Trophoblast cell (in vitro differentiated cells and primary cell): ENCODE results near the gene CAMK1D.
"Not testable (repeated sequence)": the region's sequence is repeated elsewhere in the genome, so short reads cannot be mapped to it uniquely, and the experiment has no call there.

Source experiments
- DNase-seq, 2 donors: peaks; one replicate each; pipeline ENCODE4 v3.0.0-alpha.2; 2016
- H2AFZ ChIP-seq: 2 replicates; pipeline ENCODE4 v1.6.1; 2013; ENCODE audit warnings: low read length, moderate library complexity, mild to moderate bottlenecking; ENCODE audit not compliant: insufficient read depth, poor library complexity
- H2AK5ac ChIP-seq: 2 replicates; pipeline ENCODE4 v1.6.1; 2013; ENCODE audit warnings: mild to moderate bottlenecking, low read length
- H2BK120ac ChIP-seq: 2 replicates; pipeline ENCODE4 v1.6.1; 2013; ENCODE audit warnings: low read length, mild to moderate bottlenecking, moderate library complexity; ENCODE audit not compliant: insufficient read depth, poor library complexity
- H2BK12ac ChIP-seq: 2 replicates; pipeline ENCODE4 v1.6.1; 2013; ENCODE audit warnings: mild to moderate bottlenecking, low read length, moderate library complexity
- H2BK5ac ChIP-seq: 2 replicates; pipeline ENCODE4 v1.6.1; 2013; ENCODE audit warnings: low read length, low read depth, moderate library complexity, mild to moderate bottlenecking; ENCODE audit not compliant: poor library complexity
- H3K14ac ChIP-seq: 2 replicates; pipeline ENCODE4 v1.6.1; 2013; ENCODE audit warnings: mild to moderate bottlenecking, low read length
- H3K18ac ChIP-seq: 2 replicates; pipeline ENCODE4 v1.6.1; 2013; ENCODE audit warnings: mild to moderate bottlenecking, low read length
- H3K23ac ChIP-seq: 2 replicates; pipeline ENCODE4 v1.6.1; 2013; ENCODE audit warnings: low read length
- H3K27ac ChIP-seq: 2 replicates; pipeline ENCODE4 v1.5.1; 2013; ENCODE audit warnings: low read depth, mild to moderate bottlenecking, inconsistent platforms, low read length, moderate library complexity
- H3K27me3 ChIP-seq: 2 replicates; pipeline ENCODE4 v1.6.1; 2013; ENCODE audit warnings: inconsistent platforms, mild to moderate bottlenecking, low read length, moderate library complexity; ENCODE audit not compliant: insufficient read depth
- H3K36me3 ChIP-seq, 2 experiments: 1 replicate in 1 of 2; 2 replicates in 1 of 2; pipeline ENCODE4 v1.6.1; 2013; ENCODE audit warnings: low read length in 2 of 2, mild to moderate bottlenecking in 2 of 2, moderate library complexity in 1 of 2; ENCODE audit not compliant: insufficient read depth in 2 of 2, control insufficient read depth in 1 of 2
- H3K4ac ChIP-seq: 2 replicates; pipeline ENCODE4 v1.6.1; 2013; ENCODE audit warnings: low read depth, mild to moderate bottlenecking, low read length, moderate library complexity
- H3K4me1 ChIP-seq, 2 experiments: 1 replicate in 1 of 2; 2 replicates in 1 of 2; pipeline ENCODE4 v1.6.1; 2013; ENCODE audit warnings: low read length in 2 of 2, mild to moderate bottlenecking in 2 of 2, moderate library complexity in 1 of 2; ENCODE audit not compliant: insufficient read depth in 2 of 2, control insufficient read depth in 1 of 2
- H3K4me2 ChIP-seq: 2 replicates; pipeline ENCODE4 v1.6.1; 2013; ENCODE audit warnings: inconsistent platforms, mild to moderate bottlenecking, low read length, moderate library complexity
- H3K4me3 ChIP-seq: 2 replicates; pipeline ENCODE4 v1.5.1; 2013; ENCODE audit warnings: mild to moderate bottlenecking, low read depth, low read length, inconsistent platforms
- H3K79me1 ChIP-seq: one replicate; pipeline ENCODE4 v1.6.1; 2013; ENCODE audit warnings: low read length
- H3K79me2 ChIP-seq: 2 replicates; pipeline ENCODE4 v1.6.1; 2013; ENCODE audit warnings: low read length, mild to moderate bottlenecking; ENCODE audit not compliant: control insufficient read depth, insufficient read depth, poor library complexity
- H3K9ac ChIP-seq: 2 replicates; pipeline ENCODE4 v1.6.1; 2013; ENCODE audit warnings: mild to moderate bottlenecking, low read length
- H3K9me3 ChIP-seq: 2 replicates; pipeline ENCODE4 v1.6.1; 2013; ENCODE audit warnings: low read depth, mild to moderate bottlenecking, control low read depth, inconsistent platforms, low read length; ENCODE audit not compliant: insufficient read depth
- H4K12ac ChIP-seq: 2 replicates; pipeline ENCODE4 v1.6.1; 2013; ENCODE audit warnings: low read depth, mild to moderate bottlenecking, low read length, moderate library complexity
- H4K8ac ChIP-seq: 2 replicates; pipeline ENCODE4 v1.6.1; 2013; ENCODE audit warnings: low read depth, mild to moderate bottlenecking, low read length, moderate library complexity
- H4K91ac ChIP-seq: one replicate; pipeline ENCODE4 v1.6.1; 2013; ENCODE audit warnings: low read depth, mild to moderate bottlenecking, low read length, moderate library complexity
- WGBS: extraction: QIAGEN DNeasy Blood & Tissue Kit; methylation state at CpG from one replicate; pipeline ENCODE4 v1.1.7; 2013; ENCODE audit warnings: missing lambda C conversion rate; ENCODE audit not compliant: insufficient read length, insufficient coverage; ENCODE audit errors: extremely low coverage; 5-methylcytosine and 5-hydroxymethylcytosine counted together

CAMK1D gene

GRCh38 chr10:12360461-12360860 is 11.1 kb downstream of the CAMK1D start:
- H3K27me3 ChIP-seq, result no peaks in the 10 kb centered on the region
- no peak overlapping the region for H3K27ac ChIP-seq
- no peak overlapping the region for H3K4me3 ChIP-seq
- no peak overlapping the region for H3K14ac ChIP-seq
- WGBS, result no CpG with 5 or more reads among the region's 5 CpGs
- no peak overlapping the region for H2BK120ac ChIP-seq
- H4K12ac ChIP-seq, result no peak overlapping the region
- H2BK5ac ChIP-seq, result no peak overlapping the region
- H3K4me1 ChIP-seq, result no peaks in the 10 kb centered on the region
- H3K18ac ChIP-seq, result no peak overlapping the region
- no peak overlapping the region for H3K4ac ChIP-seq
- H2BK12ac ChIP-seq, result no peak overlapping the region
- no peak for DNase-seq
- no peaks in the 10 kb centered on the region for H3K79me1 ChIP-seq
- H3K36me3 ChIP-seq, result no peaks in the 10 kb centered on the region
- no peak overlapping the region for H4K8ac ChIP-seq
- H3K79me2 ChIP-seq, result no peaks in the 10 kb centered on the region
- H3K4me2 ChIP-seq, result no peak overlapping the region
- H2AK5ac ChIP-seq, result no peak overlapping the region
- H3K9me3 ChIP-seq, result no peaks in the 10 kb centered on the region
- no peak overlapping the region for H3K9ac ChIP-seq
- H2AFZ ChIP-seq, result no peak overlapping the region
- H3K23ac ChIP-seq, result no peak overlapping the region
- no peak overlapping the region for H4K91ac ChIP-seq

GRCh38 chr10:12361115-12361514 is 11.8 kb downstream of the CAMK1D start:
- not testable (repeated sequence) for H3K4me3 ChIP-seq, H3K9ac ChIP-seq, H3K79me1 ChIP-seq, H4K8ac ChIP-seq, DNase-seq, H2BK12ac ChIP-seq, H4K12ac ChIP-seq, H3K36me3 ChIP-seq, H3K18ac ChIP-seq, H2AK5ac ChIP-seq, H2AFZ ChIP-seq, H3K4me2 ChIP-seq, H3K79me2 ChIP-seq, H3K4me1 ChIP-seq, H3K27ac ChIP-seq, H2BK120ac ChIP-seq, H4K91ac ChIP-seq, H3K4ac ChIP-seq, H3K27me3 ChIP-seq, H3K14ac ChIP-seq, H3K9me3 ChIP-seq, H3K23ac ChIP-seq, H2BK5ac ChIP-seq
- no CpG with 5 or more reads among the region's 5 CpGs for WGBS

DNA sequence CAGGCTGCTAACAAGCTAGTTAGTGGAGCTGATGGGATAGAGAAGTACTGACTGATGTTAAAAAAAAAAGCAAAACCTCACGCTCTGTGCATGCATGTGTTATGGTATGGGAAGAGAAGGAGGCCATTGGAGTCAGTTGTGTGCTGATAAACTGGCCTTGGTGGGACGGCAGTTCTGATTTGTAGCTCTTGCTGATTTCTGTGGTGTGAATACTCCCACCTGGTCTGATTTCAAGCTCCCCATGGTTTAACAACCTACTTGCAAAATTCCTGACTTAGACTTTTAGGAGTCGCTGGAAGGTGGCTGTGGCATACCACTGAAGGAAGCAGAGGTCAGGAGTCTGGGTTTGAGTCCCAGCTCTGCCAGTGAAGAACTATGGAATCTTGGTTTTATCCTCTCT is 15.2 kb downstream of the CAMK1D start:
- Histone ChIP-seq H3K23ac (no peak overlapping the region), H4K12ac (no peak overlapping the region), H3K27me3 (no peaks in the 10 kb centered on the region), H3K18ac (no peak overlapping the region), H2BK5ac (no peak overlapping the region), H4K8ac (no peak overlapping the region), H3K9me3 (no peaks in the 10 kb centered on the region), H3K4me2 (no peak overlapping the region), H2AFZ (no peak overlapping the region), H3K79me1 (no peaks in the 10 kb centered on the region), H3K36me3 (no peaks in the 10 kb centered on the region), H3K79me2 (no peaks in the 10 kb centered on the region), H2BK12ac (no peak overlapping the region), H3K4ac (no peak overlapping the region), H3K27ac (no peak overlapping the region), H2BK120ac (no peak overlapping the region), H4K91ac (no peak overlapping the region), H2AK5ac (no peak overlapping the region), H3K4me1 (no peaks in the 10 kb centered on the region), H3K9ac (no peak overlapping the region), H3K14ac (no peak overlapping the region), H3K4me3 (no peak overlapping the region)
- WGBS, result no CpG with 5 or more reads among the region's 3 CpGs
- no peak for DNase-seq

DNA sequence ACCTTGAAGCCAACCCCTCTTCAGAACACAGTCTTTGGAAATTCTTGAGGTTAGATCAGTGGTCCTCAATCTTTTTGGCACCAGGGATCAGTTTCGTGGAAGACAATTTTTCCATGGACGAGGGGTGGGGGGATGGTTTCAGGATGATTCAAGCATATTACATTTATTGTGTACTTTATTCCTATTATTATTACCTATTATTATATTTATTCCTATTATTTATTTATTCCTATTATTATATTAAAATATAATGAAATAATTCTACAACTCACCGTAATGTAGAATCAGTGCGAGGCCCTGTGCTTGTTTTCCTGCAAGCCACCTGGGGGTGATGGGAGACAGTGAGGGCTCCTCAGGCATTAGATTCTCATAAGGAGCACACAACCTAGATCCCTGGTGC is 17.9 kb downstream of the CAMK1D start:
- DNase-seq, result no peak
- Histone ChIP-seq H4K8ac (no peak overlapping the region), H3K23ac (no peak overlapping the region), H3K4me2 (no peak overlapping the region), H3K9ac (no peak overlapping the region), H4K91ac (no peak overlapping the region), H2BK12ac (no peak overlapping the region), H3K79me2 (no peaks in the 10 kb centered on the region), H3K14ac (no peak overlapping the region), H2AK5ac (no peak overlapping the region), H2BK120ac (no peak overlapping the region), H3K27me3 (no peaks in the 10 kb centered on the region), H3K27ac (no peak overlapping the region), H2BK5ac (no peak overlapping the region), H3K4me1 (no peaks in the 10 kb centered on the region), H4K12ac (no peak overlapping the region), H3K79me1 (no peaks in the 10 kb centered on the region), H3K4me3 (no peak overlapping the region), H3K4ac (no peak overlapping the region), H3K9me3 (no peaks in the 10 kb centered on the region), H2AFZ (no peak overlapping the region), H3K36me3 (no peaks in the 10 kb centered on the region), H3K18ac (no peak overlapping the region)
- no CpG with 5 or more reads among the region's 4 CpGs for WGBS
